ENCODE results near the gene HOXA9. TPM values are rescaled to one million over a fixed set of nuclear protein-coding genes. Genes with fewer than 3 reads are reported as not detected.
A peak's percentile ranks its signal among the peaks of the same experiment; 100 is the strongest.

The HOXA9 gene
- total RNA-seq, 1 donor from 2014 or later: 7.4 TPM

- no peak for DNase-seq (ENCODE audit: low spot score)
Measured at GRCh38 chr7:27165996-27166530, 726 bp upstream of the HOXA9 start.

GRCh38 chr7:27164367-27165088, 809 bp downstream of the HOXA9 start:
- DNase-seq (ENCODE audit: low spot score): no peak

- DNase-seq (ENCODE audit: low spot score): no peak
Measured at GRCh38 chr7:27164045-27164366, 1.3 kb downstream of the HOXA9 start.

DNA sequence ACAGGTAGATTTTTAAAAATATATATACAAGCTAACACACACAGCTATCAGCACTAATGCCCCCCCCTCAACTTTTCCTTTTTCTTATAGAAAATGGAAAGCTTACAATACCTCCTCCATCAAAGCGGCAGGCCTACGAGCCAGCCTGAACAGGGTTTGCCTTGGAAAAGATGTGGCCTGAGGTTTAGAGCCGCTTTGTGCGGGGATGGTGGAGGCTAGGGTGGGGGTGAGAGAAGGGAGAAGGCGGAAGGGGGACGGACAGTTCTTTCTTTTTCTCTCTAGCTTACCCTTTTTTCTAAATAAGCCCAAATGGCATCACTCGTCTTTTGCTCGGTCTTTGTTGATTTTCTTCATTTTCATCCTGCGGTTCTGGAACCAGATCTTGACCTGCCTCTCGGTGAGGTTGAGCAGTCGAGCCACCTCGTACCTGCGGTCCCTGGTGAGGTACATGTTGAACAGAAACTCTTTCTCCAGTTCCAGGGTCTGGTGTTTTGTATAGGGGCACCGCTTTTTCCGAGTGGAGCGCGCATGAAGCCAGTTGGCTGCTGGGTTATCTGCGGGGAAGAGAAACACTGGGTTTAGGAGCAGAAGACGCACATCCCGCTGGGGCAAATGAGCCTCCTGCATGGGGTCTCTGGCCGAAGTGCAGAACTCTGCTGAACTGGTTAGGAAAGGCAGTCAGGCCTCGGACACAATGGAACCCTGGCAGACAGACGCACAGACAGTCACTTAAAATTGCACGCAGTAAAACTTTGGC, 1.9 kb downstream of the HOXA9 start:
- DNase-seq (ENCODE audit: low spot score): no peak

DNA sequence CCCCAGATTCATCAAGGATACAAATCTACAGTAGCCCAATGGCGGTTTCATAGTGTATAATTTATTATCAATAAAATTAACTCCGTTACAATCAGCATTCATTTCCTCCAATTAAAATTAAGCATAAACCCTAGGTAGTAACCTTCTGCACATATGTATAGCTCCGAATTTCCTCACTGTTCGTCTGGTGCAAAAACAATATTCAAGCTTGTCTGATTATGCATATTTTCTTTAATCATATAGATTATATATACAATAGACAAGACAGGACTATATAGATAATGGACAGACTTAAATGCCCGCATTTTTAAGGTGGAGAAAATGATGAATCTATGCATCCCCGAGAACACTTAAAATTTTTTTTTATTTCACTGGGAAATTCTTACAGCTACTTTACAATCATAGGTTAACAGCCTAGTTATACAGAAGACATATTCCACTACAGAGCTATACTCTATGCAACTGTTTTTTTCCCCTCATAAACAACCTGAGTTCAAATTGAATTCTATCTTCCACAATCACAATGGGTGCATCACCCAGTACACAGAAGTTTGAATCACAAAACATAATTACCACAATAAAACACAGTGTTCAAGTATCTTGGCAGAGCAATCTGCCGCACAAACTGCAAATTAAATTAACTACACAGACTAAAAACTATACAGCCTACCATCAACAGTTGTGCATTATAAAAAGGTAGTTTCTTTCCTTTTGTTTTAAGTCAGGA, 2.6 kb downstream of the HOXA9 start:
- DNase-seq (ENCODE audit: low spot score): no peak

DNA sequence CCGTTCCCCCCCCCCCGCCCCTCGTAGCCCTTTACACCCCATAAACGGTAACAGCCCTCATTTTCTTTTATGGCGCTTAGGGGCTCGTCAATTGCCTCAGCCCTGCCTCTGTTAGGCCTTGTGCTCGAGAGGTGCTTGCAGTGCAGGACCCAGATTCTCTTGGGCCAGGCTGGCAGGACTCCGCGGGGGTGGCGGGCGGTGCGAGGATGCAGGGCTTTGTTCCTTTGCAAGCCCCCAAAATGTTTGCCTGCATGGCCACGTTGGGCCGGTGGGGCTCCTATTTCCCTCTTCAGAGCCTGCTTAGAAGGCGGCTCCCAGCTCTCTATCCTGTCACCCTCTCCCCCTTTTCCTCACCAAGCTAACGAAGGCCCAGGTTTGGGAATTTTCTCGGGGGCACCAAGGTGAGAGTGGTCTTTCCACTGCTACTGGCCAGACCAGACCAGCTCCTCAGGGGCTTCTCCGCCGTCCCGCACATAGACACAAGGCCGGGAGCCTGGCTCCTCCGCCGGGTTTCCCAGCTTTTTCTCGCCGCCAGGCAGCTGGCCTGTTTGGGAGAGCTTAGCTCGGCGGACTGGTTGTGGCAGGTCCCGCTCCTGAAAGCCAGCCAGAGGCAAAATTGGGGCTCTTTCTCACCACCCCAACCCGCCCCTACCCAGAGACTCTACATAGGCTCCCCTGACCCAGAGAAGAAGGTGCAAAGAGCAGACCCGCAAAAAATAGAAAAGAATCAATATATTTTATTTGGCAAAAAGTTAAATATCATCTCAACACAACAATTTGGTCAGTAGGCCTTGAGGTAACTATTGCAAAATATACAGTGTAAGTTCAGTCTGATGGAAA, 3.4 kb downstream of the HOXA9 start:
- DNase-seq (ENCODE audit: low spot score): peak; percentile 46

- no peak for DNase-seq (ENCODE audit: low spot score)
Measured at GRCh38 chr7:27161214-27161720, 4.1 kb downstream of the HOXA9 start.

GRCh38 chr7:27160546-27161213, 4.7 kb downstream of the HOXA9 start:
- DNase-seq (ENCODE audit: low spot score): peak; percentile 90

GRCh38 chr7:27160145-27160545, 5.2 kb downstream of the HOXA9 start:
- peak; percentile 44 for DNase-seq (ENCODE audit: low spot score)

- peak; percentile 37 for DNase-seq (ENCODE audit: low spot score)
Measured at GRCh38 chr7:27159266-27160144, 5.8 kb downstream of the HOXA9 start.

- peak; percentile 46 for DNase-seq (ENCODE audit: low spot score)
Measured at GRCh38 chr7:27158436-27159265, 6.7 kb downstream of the HOXA9 start.

GRCh38 chr7:27157702-27158431, 7.5 kb downstream of the HOXA9 start:
- DNase-seq (ENCODE audit: low spot score): peak; percentile 29

DNA sequence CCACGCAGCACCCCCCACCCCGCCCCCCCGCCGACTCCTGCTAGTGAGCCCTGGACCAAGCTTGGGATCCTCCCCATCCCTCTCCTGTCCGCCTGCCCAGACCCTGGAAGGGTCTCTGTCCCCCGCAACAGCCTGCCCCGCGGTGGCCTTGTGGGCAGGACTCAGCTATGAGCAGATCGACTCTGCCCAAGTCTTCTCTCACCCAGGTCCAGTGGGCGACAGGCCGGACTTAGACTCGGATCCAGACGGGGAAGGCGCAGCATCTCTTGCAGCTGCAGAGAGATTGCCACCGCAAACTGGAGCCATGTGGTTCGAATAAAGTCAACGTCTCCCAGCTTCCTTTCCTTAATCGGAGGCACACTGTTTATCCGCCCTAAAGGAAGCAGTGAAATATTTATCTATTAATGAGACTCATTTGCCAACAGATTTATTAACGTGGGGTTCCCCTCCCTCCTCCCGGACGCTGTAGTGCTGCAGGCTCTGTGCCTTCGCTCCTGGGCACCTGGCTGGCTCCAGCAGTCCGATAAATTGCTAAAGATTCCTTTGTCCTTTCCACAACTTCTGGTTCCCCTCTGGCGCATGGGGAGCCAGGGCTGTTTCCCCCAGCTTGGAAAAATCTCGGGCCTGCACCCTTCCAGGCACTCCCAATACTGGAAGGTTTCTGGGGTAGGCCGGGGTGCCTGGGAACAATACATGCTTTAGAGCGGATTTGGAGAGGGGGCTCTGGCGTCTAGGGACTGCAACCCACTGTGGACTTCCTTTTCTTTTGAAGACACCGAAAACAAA, 8.2 kb downstream of the HOXA9 start:
- no peak for DNase-seq (ENCODE audit: low spot score)

DNA sequence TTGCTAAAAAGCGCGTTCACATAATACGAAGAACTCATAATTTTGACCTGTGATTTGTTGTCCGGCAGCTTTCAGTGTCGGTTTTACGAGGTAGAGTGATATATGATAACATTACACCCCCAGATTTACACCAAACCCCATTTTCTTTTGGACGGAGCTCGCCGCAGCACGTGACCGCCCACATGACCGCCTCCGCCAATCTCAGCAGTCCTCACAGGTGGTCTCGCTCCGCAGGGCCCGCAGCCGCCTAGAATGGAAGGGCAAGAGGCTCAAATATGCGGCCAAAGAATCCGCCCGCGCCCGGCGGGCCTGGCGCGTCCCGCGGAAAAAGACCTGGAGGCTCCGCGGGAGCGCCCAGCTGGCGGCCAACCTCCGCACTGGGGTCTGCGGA, 8.8 kb downstream of the HOXA9 start, which contains the start of gene HOXA7:
TSS of gene HOXA7 (minus strand) at position 168 of the 391 bp plus-strand sequence. CDS start at position 38, 130 bp downstream.
- DNase-seq (ENCODE audit: low spot score): peak; percentile 82

DNA sequence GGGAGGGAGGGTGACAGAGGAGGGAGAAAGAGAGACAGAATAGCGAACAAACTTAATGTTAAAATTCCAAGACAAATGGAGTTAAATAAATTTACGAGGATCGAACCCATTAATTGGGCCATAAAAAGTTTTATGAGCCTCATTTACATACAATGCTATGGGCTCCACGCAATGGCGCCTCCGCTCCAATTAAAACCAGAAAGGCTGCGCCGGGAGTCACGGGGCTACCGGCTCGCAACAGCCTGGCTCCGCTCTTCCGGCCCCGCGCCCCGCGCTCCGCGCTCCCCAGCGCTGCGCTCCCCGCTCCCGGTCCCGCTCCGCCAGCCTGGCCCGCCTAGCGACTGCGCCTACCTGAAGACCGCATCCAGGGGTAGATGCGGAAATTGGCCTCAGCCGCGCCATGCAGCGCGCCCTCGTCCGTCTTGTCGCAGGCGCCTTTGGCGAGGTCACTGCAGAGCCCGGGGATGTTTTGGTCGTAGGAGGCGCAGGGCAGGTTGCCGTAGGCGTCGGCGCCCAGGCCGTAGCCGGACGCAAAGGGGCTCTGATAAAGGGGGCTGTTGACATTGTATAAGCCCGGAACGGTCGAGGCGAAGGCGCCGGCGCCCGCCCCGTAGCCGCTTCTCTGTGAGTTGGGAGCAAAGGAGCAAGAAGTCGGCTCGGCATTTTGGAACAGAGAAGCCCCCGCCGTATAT, 9.4 kb downstream of the HOXA9 start:
- DNase-seq (ENCODE audit: low spot score): peak; percentile 46
